ENCODE measurements around the gene KCNQ1OT1.

The KCNQ1OT1 gene

GRCh38 chr11:2591805-2592204 is 108.0 kb downstream of the KCNQ1OT1 start:
- DNase-seq: no peak

- DNase-seq: no peak
Measured at GRCh38 chr11:2590965-2591754, 108.6 kb downstream of the KCNQ1OT1 start.

GRCh38 chr11:2590131-2590964 is 109.4 kb downstream of the KCNQ1OT1 start:
- DNase-seq: no peak

- no peak for DNase-seq
Measured at GRCh38 chr11:2589538-2589934, 110.3 kb downstream of the KCNQ1OT1 start.

- no peak for DNase-seq
Measured at GRCh38 chr11:2588809-2589537, 110.8 kb downstream of the KCNQ1OT1 start.

- DNase-seq: no peak
Measured at GRCh38 chr11:2587976-2588748, 111.6 kb downstream of the KCNQ1OT1 start.

GRCh38 chr11:2587132-2587930 is 112.5 kb downstream of the KCNQ1OT1 start:
- no peak for DNase-seq

- no peak for DNase-seq
Measured at GRCh38 chr11:2586793-2587131, 113.0 kb downstream of the KCNQ1OT1 start.

GRCh38 chr11:2586087-2586792 is 113.6 kb downstream of the KCNQ1OT1 start:
- no peak for DNase-seq

GRCh38 chr11:2585566-2586086 is 114.2 kb downstream of the KCNQ1OT1 start:
- DNase-seq: no peak

GRCh38 chr11:2584812-2585565 is 114.8 kb downstream of the KCNQ1OT1 start:
- DNase-seq: no peak

- DNase-seq: no peak
Measured at GRCh38 chr11:2584434-2584811, 115.4 kb downstream of the KCNQ1OT1 start.

- no peak for DNase-seq
Measured at GRCh38 chr11:2583605-2583958, 116.2 kb downstream of the KCNQ1OT1 start.

GRCh38 chr11:2582946-2583604 is 116.7 kb downstream of the KCNQ1OT1 start:
- no peak for DNase-seq

GRCh38 chr11:2582351-2582945 is 117.3 kb downstream of the KCNQ1OT1 start:
- no peak for DNase-seq

- no peak for DNase-seq
Measured at GRCh38 chr11:2581931-2582350, 117.9 kb downstream of the KCNQ1OT1 start.

GRCh38 chr11:2581151-2581930 is 118.5 kb downstream of the KCNQ1OT1 start:
- no peak for DNase-seq

GRCh38 chr11:2580571-2581001 is 119.2 kb downstream of the KCNQ1OT1 start:
- DNase-seq: no peak

Data from OCI-M1 (cell line).